KMS-11 (cell line): ENCODE measurements around the gene DRC7.

ENCODE experiments used
- H2AFZ ChIP-seq: fragments of 200-600 bp; sonication (generic); 2 replicates; pipeline ENCODE4 v1.6.1; 2016; ENCODE audit warnings: antibody characterized with exemption, mixed run types, low read depth
- H3K27ac ChIP-seq: fragments of 200-600 bp; sonication (generic); 2 replicates; pipeline ENCODE4 v1.6.1; 2016; ENCODE audit warnings: mild to moderate bottlenecking, mixed run types
- H3K27me3 ChIP-seq: fragments of 200-600 bp; sonication (generic); 2 replicates; pipeline ENCODE4 v1.6.1; 2017; ENCODE audit warnings: mild to moderate bottlenecking, low read depth, mixed run types, moderate library complexity; ENCODE audit not compliant: insufficient read depth
- H3K36me3 ChIP-seq: fragments of 200-600 bp; sonication (generic); 2 replicates; pipeline ENCODE4 v1.6.1; 2017; ENCODE audit warnings: mild to moderate bottlenecking, mixed run types; ENCODE audit not compliant: insufficient read depth
- H3K4me1 ChIP-seq: fragments of 200-600 bp; sonication (generic); 2 replicates; pipeline ENCODE4 v1.6.1; 2016; ENCODE audit warnings: mild to moderate bottlenecking, low read depth, mixed run types; ENCODE audit not compliant: poor library complexity, severe bottlenecking
- H3K4me2 ChIP-seq: fragments of 200-600 bp; sonication (generic); 2 replicates; pipeline ENCODE4 v1.7.0; 2016; ENCODE audit warnings: mild to moderate bottlenecking, mixed run types
- H3K4me3 ChIP-seq: fragments of 200-600 bp; sonication (generic); IDR thresholded peaks from 2 replicates; pipeline ENCODE4 v1.6.1; 2017; ENCODE audit warnings: low read depth, low read length, mixed read lengths; ENCODE audit not compliant: insufficient read depth
- H3K79me2 ChIP-seq: fragments of 200-600 bp; sonication (generic); 2 replicates; pipeline ENCODE4 v1.6.1; 2016; ENCODE audit warnings: low read depth, mixed run types; ENCODE audit not compliant: insufficient read depth
- H3K9ac ChIP-seq: fragments of 200-600 bp; sonication (generic); 2 replicates; pipeline ENCODE4 v1.6.1; 2016; ENCODE audit warnings: mild to moderate bottlenecking, mixed run types
- H4K20me1 ChIP-seq: fragments of 200-600 bp; sonication (generic); 2 replicates; pipeline ENCODE4 v1.6.1; 2016; ENCODE audit warnings: mild to moderate bottlenecking, mixed run types; ENCODE audit not compliant: insufficient read depth
- TF ChIP-seq, protein P1 (sequence below): fragments of 200-600 bp; sonication (generic); conservative IDR thresholded peaks from 2 replicates; pipeline ENCODE4 v1.6.1; 2017; ENCODE audit warnings: low read depth, mild to moderate bottlenecking, antibody characterized with exemption, low read length, moderate library complexity, mixed read lengths

Gene DRC7

DNA sequence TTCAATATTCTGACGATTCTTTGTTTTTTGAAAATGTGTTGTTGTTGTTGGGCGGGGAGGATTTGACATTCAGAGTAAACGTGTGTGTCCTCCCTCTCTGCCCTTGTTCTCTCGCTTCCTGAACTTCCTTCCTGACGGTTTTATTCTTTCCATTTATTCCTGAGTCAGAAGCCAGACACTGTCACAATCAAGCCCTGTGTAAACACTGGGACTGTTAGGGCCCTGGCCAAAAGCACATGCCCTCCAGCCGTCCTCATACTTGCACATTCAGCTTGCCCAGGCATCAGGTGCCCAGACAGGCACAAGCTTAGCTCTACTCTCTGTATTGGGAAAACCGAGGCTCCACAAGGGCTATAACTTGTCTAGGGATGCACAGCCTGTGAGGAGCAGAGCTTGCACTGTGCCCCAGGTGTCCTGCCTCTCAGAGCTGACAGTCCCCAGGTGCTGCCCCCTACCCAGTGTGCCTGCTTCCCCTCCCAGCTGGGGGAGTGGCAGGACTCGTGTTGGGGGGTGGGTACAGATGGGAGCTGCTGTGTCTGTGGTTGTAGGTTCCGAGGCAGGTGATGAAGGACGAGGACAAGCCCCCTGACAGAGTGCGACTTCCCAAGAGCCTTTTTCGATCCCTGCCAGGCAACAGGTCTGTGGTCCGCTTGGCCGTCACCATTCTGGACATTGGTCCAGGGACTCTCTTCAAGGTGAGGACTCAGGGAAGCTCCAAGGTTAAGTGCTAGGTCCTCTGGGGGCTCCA, 16.8 kb upstream of the DRC7 start:
- H4K20me1 ChIP-seq = no peaks in the 10 kb centered on the region
- no peaks in the 10 kb centered on the region for H3K36me3 ChIP-seq
- H2AFZ ChIP-seq = no peak overlapping the region
- H3K4me3 ChIP-seq = no peak overlapping the region
- no peak overlapping the region for H3K4me2 ChIP-seq
- TF ChIP-seq, protein P1, sequence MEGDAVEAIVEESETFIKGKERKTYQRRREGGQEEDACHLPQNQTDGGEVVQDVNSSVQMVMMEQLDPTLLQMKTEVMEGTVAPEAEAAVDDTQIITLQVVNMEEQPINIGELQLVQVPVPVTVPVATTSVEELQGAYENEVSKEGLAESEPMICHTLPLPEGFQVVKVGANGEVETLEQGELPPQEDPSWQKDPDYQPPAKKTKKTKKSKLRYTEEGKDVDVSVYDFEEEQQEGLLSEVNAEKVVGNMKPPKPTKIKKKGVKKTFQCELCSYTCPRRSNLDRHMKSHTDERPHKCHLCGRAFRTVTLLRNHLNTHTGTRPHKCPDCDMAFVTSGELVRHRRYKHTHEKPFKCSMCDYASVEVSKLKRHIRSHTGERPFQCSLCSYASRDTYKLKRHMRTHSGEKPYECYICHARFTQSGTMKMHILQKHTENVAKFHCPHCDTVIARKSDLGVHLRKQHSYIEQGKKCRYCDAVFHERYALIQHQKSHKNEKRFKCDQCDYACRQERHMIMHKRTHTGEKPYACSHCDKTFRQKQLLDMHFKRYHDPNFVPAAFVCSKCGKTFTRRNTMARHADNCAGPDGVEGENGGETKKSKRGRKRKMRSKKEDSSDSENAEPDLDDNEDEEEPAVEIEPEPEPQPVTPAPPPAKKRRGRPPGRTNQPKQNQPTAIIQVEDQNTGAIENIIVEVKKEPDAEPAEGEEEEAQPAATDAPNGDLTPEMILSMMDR = no peak
- H3K27me3 ChIP-seq = peaks cover 10% of the 10 kb centered on the region; the same call in 1 of the 2 replicates
- H3K79me2 ChIP-seq = no peaks in the 10 kb centered on the region
- H3K9ac ChIP-seq = no peak overlapping the region
- no peaks in the 10 kb centered on the region for H3K4me1 ChIP-seq
- H3K27ac ChIP-seq = no peak overlapping the region

GRCh38 chr16:57679016-57679415, 15.6 kb upstream of the DRC7 start:
- Histone ChIP-seq H3K27ac (no peak overlapping the region), H3K79me2 (no peaks in the 10 kb centered on the region), H2AFZ (no peak overlapping the region), H3K4me1 (no peaks in the 10 kb centered on the region), H3K4me2 (no peak overlapping the region), H3K4me3 (no peak overlapping the region), H3K27me3 (peaks cover 8% of the 10 kb centered on the region; the same call in 1 of the 2 replicates), H4K20me1 (no peaks in the 10 kb centered on the region), H3K9ac (no peak overlapping the region), H3K36me3 (no peaks in the 10 kb centered on the region)
- TF ChIP-seq, protein P1 = no peak

DNA sequence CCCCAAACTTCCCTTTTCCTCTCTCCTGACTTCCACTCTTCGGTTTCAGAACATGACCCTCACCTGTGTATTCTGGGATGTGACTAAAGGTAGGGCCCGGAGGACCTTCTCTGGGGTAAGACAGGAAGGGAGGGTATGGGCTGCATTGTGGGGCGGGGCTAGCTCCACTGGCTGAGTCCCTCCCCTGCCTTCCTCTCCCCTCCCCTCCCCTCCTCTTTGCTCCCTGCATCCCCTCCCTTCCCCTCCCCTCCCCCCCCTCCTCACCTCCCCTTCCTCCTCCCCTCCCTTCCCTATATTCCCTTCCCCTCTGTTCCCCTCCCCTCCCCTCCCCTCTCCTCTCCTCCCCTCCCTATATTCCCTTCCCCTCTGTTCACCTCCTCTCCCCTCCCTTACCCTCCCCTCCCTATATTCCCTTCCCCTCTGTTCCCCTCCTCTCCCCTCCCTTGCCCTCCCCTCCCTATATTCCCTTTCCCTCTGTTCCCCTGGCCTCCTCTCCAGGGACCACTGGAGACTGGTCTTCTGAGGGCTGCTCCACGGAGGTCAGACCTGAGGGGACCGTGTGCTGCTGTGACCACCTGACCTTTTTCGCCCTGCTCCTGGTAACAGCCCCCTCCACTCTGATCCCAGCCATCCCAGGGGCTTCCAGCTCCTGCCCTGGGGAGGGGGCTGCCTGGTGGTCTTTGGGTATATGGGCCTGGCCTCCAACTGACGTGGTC, 14.7 kb upstream of the DRC7 start:
- Histone ChIP-seq H4K20me1 (no peaks in the 10 kb centered on the region), H3K36me3 (no peaks in the 10 kb centered on the region), H3K27me3 (peaks cover 8% of the 10 kb centered on the region; the same call in 1 of the 2 replicates), H3K9ac (no peak overlapping the region), H3K4me3 (no peak overlapping the region), H3K79me2 (no peaks in the 10 kb centered on the region), H3K4me1 (no peaks in the 10 kb centered on the region), H2AFZ (no peak overlapping the region), H3K4me2 (no peak overlapping the region), H3K27ac (no peak overlapping the region)
- TF ChIP-seq, protein P1 = no peak

GRCh38 chr16:57680842-57681375, 13.7 kb upstream of the DRC7 start:
- H3K79me2 ChIP-seq = no peaks in the 10 kb centered on the region
- peaks cover 4% of the 10 kb centered on the region; the same call in 1 of the 2 replicates for H3K27me3 ChIP-seq
- no peaks in the 10 kb centered on the region for H3K4me1 ChIP-seq
- H3K4me2 ChIP-seq = no peak overlapping the region
- no peak overlapping the region for H2AFZ ChIP-seq
- no peak overlapping the region for H3K4me3 ChIP-seq
- H3K36me3 ChIP-seq = no peaks in the 10 kb centered on the region
- no peak overlapping the region for H3K9ac ChIP-seq
- TF ChIP-seq, protein P1 = no peak
- H4K20me1 ChIP-seq = no peaks in the 10 kb centered on the region
- no peak overlapping the region for H3K27ac ChIP-seq
